HCT116 (cell line): Measurements from ENCODE around the gene TLR8. TPM values are rescaled to one million over a fixed set of nuclear protein-coding genes. Genes with fewer than 3 reads are reported as not detected.
A peak's percentile ranks its signal among the peaks of the same experiment; 100 is the strongest.

Experiments used
- ATAC-seq: fragments of 200-7000 bp; cut with Tn5 transposase; 2 replicates; pipeline ENCODE4 v1.9.1; 2020; ENCODE audit warnings: mild to moderate bottlenecking, moderate library complexity
- BruUV-seq: library from RNA; stranded (reverse); fragments of 400-500 nt; replicated peaks from 2 replicates; lab custom pipeline; 2021; lab: Mats Ljungman, UMichigan
- CTCF ChIA-PET: fragments of 300-600 bp; sonication (Branson Sonifier 250); formaldehyde crosslinking; loops from one replicate; lab custom pipeline; 2021; ENCODE audit warnings: antibody characterized with exemption; lab: Charles Lee
- POLR2A ChIA-PET: fragments of 300-600, 350-600 bp; sonication (Branson Sonifier 250); formaldehyde crosslinking; loops from one replicate; lab custom pipeline; 2021; ENCODE audit warnings: antibody characterized with exemption; lab: Charles Lee
- RAD21 ChIA-PET, 2 experiments: fragments of 300-600 bp; sonication (Branson Sonifier 250); formaldehyde crosslinking; loops; one replicate each; lab custom pipeline; 2023; ENCODE audit warnings: low total read pairs in 2 of 2; ENCODE audit not compliant: uncharacterized antibody in 2 of 2, unreplicated experiment in 2 of 2, low non-redundant PET in 1 of 2; lab: Charles Lee
- DNase-seq: peaks from one replicate; pipeline ENCODE4 v3.0.0-alpha.2; 2010; ENCODE audit warnings: low read depth, low spot score
- H2AFZ ChIP-seq: fragments of 200-600 bp; shearing (Covaris generic), sonication (generic); 2 replicates; pipeline ENCODE4 v1.6.1; 2017; ENCODE audit warnings: low read depth, mixed run types, mixed read lengths, antibody characterized with exemption, low read length; ENCODE audit not compliant: poor library complexity, severe bottlenecking
- H3K27ac ChIP-seq: 2 replicates; pipeline ENCODE4 v1.5.1; 2012; ENCODE audit warnings: low read depth, low read length
- H3K27me3 ChIP-seq: fragments of 200-600 bp; sonication (generic); 2 replicates; pipeline ENCODE4 v1.6.1; 2016; ENCODE audit warnings: mixed run types, low read length, mixed read lengths; ENCODE audit not compliant: insufficient read depth
- H3K36me3 ChIP-seq, 2 experiments: fragments of 200-500 bp in 1 of 2; fragments of 200-600 bp in 1 of 2; sonication (Bioruptor generic) in 1 of 2; sonication (generic) in 1 of 2; 2 replicates each; pipeline versions ENCODE4 v1.5.1 to v1.6.1; 2014 to 2016; ENCODE audit warnings: low read length in 2 of 2, inconsistent platforms in 1 of 2, mixed read lengths in 1 of 2, mixed run types in 1 of 2; ENCODE audit not compliant: insufficient read depth in 2 of 2, control insufficient read depth in 1 of 2
- H3K4me1 ChIP-seq, 2 experiments: fragments of 200-600 bp in 1 of 2; sonication (generic) in 1 of 2; 2 replicates each; pipeline versions ENCODE4 v1.5.1 to v1.6.1; 2012 to 2017; ENCODE audit warnings: low read length in 2 of 2, inconsistent platforms in 1 of 2, mild to moderate bottlenecking in 1 of 2, mixed read lengths in 1 of 2, mixed run types in 1 of 2, moderate library complexity in 1 of 2; ENCODE audit not compliant: insufficient read depth in 2 of 2, control insufficient read depth in 1 of 2
- H3K4me2 ChIP-seq: fragments of 200-600 bp; sonication (generic); 2 replicates; pipeline ENCODE4 v1.6.1; 2017; ENCODE audit warnings: mixed run types, low read length, mixed read lengths
- H3K4me3 ChIP-seq, 2 experiments: fragments of 200-600 bp in 1 of 2; sonication (generic) in 1 of 2; replicated peaks in 1 of 2; 2 replicates each; pipeline ENCODE4 v1.5.1; 2011 to 2016; ENCODE audit warnings: low read length in 2 of 2, control low read depth in 1 of 2, low read depth in 1 of 2, mild to moderate bottlenecking in 1 of 2, mixed read lengths in 1 of 2, mixed run types in 1 of 2
- H3K79me2 ChIP-seq: fragments of 200-600 bp; sonication (generic); 2 replicates; pipeline ENCODE4 v1.6.1; 2017; ENCODE audit warnings: mild to moderate bottlenecking, mixed run types, low read length, moderate library complexity, mixed read lengths; ENCODE audit not compliant: insufficient read depth
- H3K9ac ChIP-seq: fragments of 200-600 bp; sonication (generic); 2 replicates; pipeline ENCODE4 v1.6.1; 2016; ENCODE audit warnings: low read length, mixed read lengths
- H3K9me2 ChIP-seq: fragments of 200-600 bp; sonication (generic), shearing (Covaris generic); 2 replicates; pipeline ENCODE4 v1.6.1; 2017; ENCODE audit warnings: mixed run types, mild to moderate bottlenecking, moderate library complexity; ENCODE audit not compliant: insufficient read depth
- H3K9me3 ChIP-seq, 2 experiments: fragments of 200-500 bp in 1 of 2; fragments of 200-600 bp in 1 of 2; sonication (Bioruptor generic) in 1 of 2; sonication (generic) in 1 of 2; 2 replicates each; pipeline ENCODE4 v1.6.1; 2014 to 2017; ENCODE audit warnings: low read length in 2 of 2, mixed read lengths in 2 of 2, inconsistent platforms in 1 of 2, low read depth in 1 of 2, mild to moderate bottlenecking in 1 of 2, mixed run types in 1 of 2, moderate library complexity in 1 of 2; ENCODE audit not compliant: control insufficient read depth in 1 of 2, insufficient read depth in 1 of 2
- H4K20me1 ChIP-seq: fragments of 200-600 bp; sonication (generic), shearing (Covaris generic); 2 replicates; pipeline ENCODE4 v1.6.1; 2017; ENCODE audit warnings: mixed run types, mild to moderate bottlenecking, moderate library complexity; ENCODE audit not compliant: insufficient read depth
- CBX3 ChIP-seq: IDR thresholded peaks from 2 replicates; pipeline ENCODE4 v1.6.1; 2012; ENCODE audit warnings: low read depth
- EZH2 ChIP-seq: fragments of 200-600 bp; sonication (generic); IDR thresholded peaks from 2 replicates; pipeline ENCODE4 v1.6.1; 2017; ENCODE audit warnings: antibody characterized with exemption, mixed run types
- FOSL1 ChIP-seq: IDR thresholded peaks from 2 replicates; pipeline ENCODE4 v1.6.1; 2012; ENCODE audit warnings: low read depth
- RAD21 ChIP-seq: IDR thresholded peaks from 2 replicates; pipeline ENCODE4 v1.6.1; 2012; ENCODE audit warnings: low read depth, mild to moderate bottlenecking
- SIN3A ChIP-seq: IDR thresholded peaks from 2 replicates; pipeline ENCODE4 v1.6.1; 2012; ENCODE audit warnings: low read depth
- TCF7L2 ChIP-seq: IDR thresholded peaks from 2 replicates; pipeline ENCODE4 v1.7.0; 2011; ENCODE audit warnings: borderline replicate concordance, inconsistent platforms; ENCODE audit not compliant: insufficient read depth, insufficient read length; ENCODE audit errors: extremely low read depth
- YY1 ChIP-seq: IDR thresholded peaks from 2 replicates; pipeline ENCODE4 v1.6.1; 2011; ENCODE audit warnings: low read length, low read depth, moderate library complexity, mild to moderate bottlenecking; ENCODE audit not compliant: insufficient replicate concordance; ENCODE audit errors: extremely low read depth
- ZFX ChIP-seq: fragments of 450-650 bp; IDR thresholded peaks from 2 replicates; pipeline ENCODE4 v1.6.1; 2017
- ZNF274 ChIP-seq: fragments of 200-500 bp; sonication (Bioruptor generic); IDR thresholded peaks from 2 replicates; pipeline ENCODE4 v1.6.1; 2014; ENCODE audit warnings: mild to moderate bottlenecking, low read depth, low read length, inconsistent platforms
- intact Hi-C: fragments of 100-400 bp; cut with micrococcal nuclease; formaldehyde crosslinking; loops from 2 replicates; pipeline ENCODE4 v1.10.0; 2022
- total RNA-seq: library from RNA; stranded (reverse); gene quantifications from one replicate; pipeline ENCODE4 v1.2.1, GENCODE V29; 2021; ENCODE audit not compliant: unreplicated experiment
- TF ChIP-seq, protein P1 (sequence below): IDR thresholded peaks from 2 replicates; pipeline ENCODE4 v1.6.1; 2012; ENCODE audit warnings: low read depth

Gene TLR8
- total RNA-seq, 1 experiment from 2014 or later: not detected

DNA sequence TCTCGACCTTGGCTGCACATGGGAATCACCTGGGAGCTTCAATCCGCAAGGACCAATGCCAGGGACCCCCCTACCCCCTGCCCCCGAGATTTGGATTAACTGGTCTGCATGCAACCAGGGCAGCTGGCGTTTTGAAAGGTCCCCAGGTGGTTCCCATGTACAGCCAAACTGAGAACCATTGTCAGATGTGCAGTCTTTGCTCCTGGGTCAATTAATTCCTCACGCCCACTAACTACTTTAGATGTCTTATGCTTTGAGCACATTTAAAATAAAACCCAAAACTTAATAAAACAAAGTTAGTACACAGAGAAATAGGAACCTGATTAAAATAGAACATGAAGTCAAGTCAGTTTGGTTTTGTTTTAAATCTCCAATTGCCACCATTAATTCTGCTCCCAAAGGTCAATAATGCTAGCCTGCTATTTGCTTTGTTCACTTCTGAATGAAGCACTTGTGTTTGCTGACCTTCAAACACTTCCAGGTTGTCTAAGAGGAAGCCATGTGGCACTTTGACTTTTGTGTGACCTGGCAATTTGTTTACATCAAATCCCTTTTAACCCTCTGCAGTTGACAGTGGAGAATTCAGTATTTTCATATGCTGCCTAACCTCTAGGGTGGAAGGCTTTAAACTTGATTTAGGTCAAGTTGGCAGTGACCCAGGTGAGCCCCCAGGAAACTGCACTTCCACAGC lies 41.3 kb downstream of the TLR8 start:
- Histone ChIP-seq H3K4me2 (peak overlapping the region; percentile 30; the same call in 1 of the 2 replicates), H3K9ac (no peak overlapping the region), H3K4me3 (no peak overlapping the region), H3K79me2 (no peaks in the 10 kb centered on the region), H4K20me1 (no peaks in the 10 kb centered on the region), H3K36me3 (no peaks in the 10 kb centered on the region), H3K27ac (peak overlapping the region; percentile 18; the same call in 1 of the 2 replicates)
- no peak for DNase-seq
- no peak for TF ChIP-seq SIN3A
- TF ChIP-seq, protein P1, sequence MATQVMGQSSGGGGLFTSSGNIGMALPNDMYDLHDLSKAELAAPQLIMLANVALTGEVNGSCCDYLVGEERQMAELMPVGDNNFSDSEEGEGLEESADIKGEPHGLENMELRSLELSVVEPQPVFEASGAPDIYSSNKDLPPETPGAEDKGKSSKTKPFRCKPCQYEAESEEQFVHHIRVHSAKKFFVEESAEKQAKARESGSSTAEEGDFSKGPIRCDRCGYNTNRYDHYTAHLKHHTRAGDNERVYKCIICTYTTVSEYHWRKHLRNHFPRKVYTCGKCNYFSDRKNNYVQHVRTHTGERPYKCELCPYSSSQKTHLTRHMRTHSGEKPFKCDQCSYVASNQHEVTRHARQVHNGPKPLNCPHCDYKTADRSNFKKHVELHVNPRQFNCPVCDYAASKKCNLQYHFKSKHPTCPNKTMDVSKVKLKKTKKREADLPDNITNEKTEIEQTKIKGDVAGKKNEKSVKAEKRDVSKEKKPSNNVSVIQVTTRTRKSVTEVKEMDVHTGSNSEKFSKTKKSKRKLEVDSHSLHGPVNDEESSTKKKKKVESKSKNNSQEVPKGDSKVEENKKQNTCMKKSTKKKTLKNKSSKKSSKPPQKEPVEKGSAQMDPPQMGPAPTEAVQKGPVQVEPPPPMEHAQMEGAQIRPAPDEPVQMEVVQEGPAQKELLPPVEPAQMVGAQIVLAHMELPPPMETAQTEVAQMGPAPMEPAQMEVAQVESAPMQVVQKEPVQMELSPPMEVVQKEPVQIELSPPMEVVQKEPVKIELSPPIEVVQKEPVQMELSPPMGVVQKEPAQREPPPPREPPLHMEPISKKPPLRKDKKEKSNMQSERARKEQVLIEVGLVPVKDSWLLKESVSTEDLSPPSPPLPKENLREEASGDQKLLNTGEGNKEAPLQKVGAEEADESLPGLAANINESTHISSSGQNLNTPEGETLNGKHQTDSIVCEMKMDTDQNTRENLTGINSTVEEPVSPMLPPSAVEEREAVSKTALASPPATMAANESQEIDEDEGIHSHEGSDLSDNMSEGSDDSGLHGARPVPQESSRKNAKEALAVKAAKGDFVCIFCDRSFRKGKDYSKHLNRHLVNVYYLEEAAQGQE: no peak
- no peak for TF ChIP-seq CBX3
- no peak for TF ChIP-seq TCF7L2
- no peak for TF ChIP-seq ZFX
- TF ChIP-seq EZH2: no peak
- no peak for TF ChIP-seq FOSL1
- no peak for TF ChIP-seq ZNF274
- TF ChIP-seq RAD21: no peak
- TF ChIP-seq YY1: no peak
- TF ChIP-seq, all 23 proteins: peak for 0
- RAD21 ChIA-PET: interaction anchor here in 1 of 2 experiments (1.5 kb wide), 1 partner anchor 540 kb away, joined by 8 read pairs; no protein-coding TSS in a partner anchor
- H3K27me3 ChIP-seq: no peaks in the 10 kb centered on the region
- CTCF ChIA-PET: interaction anchor here (2.2 to 2.4 kb wide), 2 partner anchors 30 to 540 kb away, joined by 7 to 42 read pairs; no protein-coding TSS in a partner anchor
- no peak for ATAC-seq
- no peaks in the 10 kb centered on the region for H3K9me3 ChIP-seq
- BruUV-seq: no TSS peak
- no peak overlapping the region for H2AFZ ChIP-seq
- no peaks in the 10 kb centered on the region for H3K9me2 ChIP-seq
- intact Hi-C loops: loop anchor here (10.0 kb wide), 1 partner anchor 697 kb away; no protein-coding TSS in a partner anchor
- POLR2A ChIA-PET: interaction anchor here (1.5 kb wide), 1 partner anchor 8 kb away, joined by 4 read pairs; no protein-coding TSS in a partner anchor
- H3K4me1 ChIP-seq: peaks cover 9 to 11% of the 10 kb centered on the region in 2 experiments; a peak in 3 of 4 replicates
